ENCODE measurements around the gene FXYD5. TPM values are rescaled to one million over a fixed set of nuclear protein-coding genes. Genes with fewer than 3 reads are reported as not detected.

The FXYD5 gene
- total RNA-seq, 5 donors from 2014 or later (not counting 1 experiment from before 2014, with no cell fraction given) = 440 to 616 (median 504) TPM

- Histone ChIP-seq H3K27ac (ENCODE audit: low read length) (no peak overlapping the region), H3K4me1 (ENCODE audit: control insufficient read depth in 1 of 2, extremely low read depth in 1 of 2, insufficient read depth in 2 of 2, low read length in 2 of 2) (peaks cover 13 to 50% of the 10 kb centered on the region in 2 experiments), H3K4me3 (ENCODE audit: control insufficient read depth in 1 of 2, extremely low read depth in 1 of 2, low read length in 1 of 2) (no peak overlapping the region), H3K9me3 (no peaks in the 10 kb centered on the region), H3K36me3 (ENCODE audit: control insufficient read depth in 2 of 2, extremely low read depth in 1 of 2, insufficient read depth in 1 of 2, low read length in 1 of 2) (no peaks in the 10 kb centered on the region), H3K27me3 (replicated peaks in 1 of 2; ENCODE audit: control insufficient read depth in 2 of 2, extremely low read depth in 1 of 2, insufficient read depth in 2 of 2, low read length in 1 of 2) (peaks cover 0 to 23% of the 10 kb centered on the region in 2 experiments)
- Mint-ChIP-seq H3K9me3 (no peaks in the 10 kb centered on the region), H3K27me3 (peaks cover 0 to 3% of the 10 kb centered on the region in 2 donors), H3K4me3 (peak overlapping the region in 1 of 3 donors; percentile 83), H3K27ac (peak overlapping the region; percentile 28 to 59), H3K4me1 (peaks cover 35 to 41% (median 40%) of the 10 kb centered on the region in 3 donors), H3K36me3 (no peaks in the 10 kb centered on the region)
- DNase-seq (no peak), ATAC-seq (replicated peaks in 1 of 4) (no peak)
- ChIA-PET CTCF (interaction anchor here in 1 of 2 donors (1.7 kb wide), 1 partner anchor 10 kb away, joined by 6 read pairs; the partner anchor contains the start of gene FXYD5), POLR2A (no interaction called here)
- WGBS (ENCODE audit: insufficient coverage) = 38% methylated on average over 3 of the region's 6 CpGs
These were observed 10.3 kb upstream of the FXYD5 start for GRCh38 chr19:35144259-35144599.

- peak in 9 of 35 experiments; percentile 18 to 64 (median 26) for DNase-seq
- H3K27ac Mint-ChIP-seq = peak overlapping the region; percentile 67 to 75
- ChIA-PET CTCF (interaction anchor here in 1 of 2 donors (1.5 to 1.7 kb wide), 2 partner anchors 9 to 17 kb away, joined by 4 to 6 read pairs; partner anchors contain the start of gene FXYD5), POLR2A (no interaction called here)
- H3K9me3 Mint-ChIP-seq = no peaks in the 10 kb centered on the region
- Histone ChIP-seq H3K27me3 (replicated peaks in 1 of 2; ENCODE audit: control insufficient read depth in 2 of 2, extremely low read depth in 1 of 2, insufficient read depth in 2 of 2, low read length in 1 of 2) (peaks cover 0 to 19% of the 10 kb centered on the region in 2 experiments), H3K4me3 (ENCODE audit: control insufficient read depth in 1 of 2, extremely low read depth in 1 of 2, low read length in 1 of 2) (no peak overlapping the region), H3K4me1 (ENCODE audit: control insufficient read depth in 1 of 2, extremely low read depth in 1 of 2, insufficient read depth in 2 of 2, low read length in 2 of 2) (peaks cover 13 to 50% of the 10 kb centered on the region in 2 experiments), H3K9me3 (no peaks in the 10 kb centered on the region), H3K36me3 (ENCODE audit: control insufficient read depth in 2 of 2, extremely low read depth in 1 of 2, insufficient read depth in 1 of 2, low read length in 1 of 2) (no peaks in the 10 kb centered on the region), H3K27ac (ENCODE audit: low read length) (no peak overlapping the region)
- peak overlapping the region in 1 of 3 donors; percentile 20 for H3K4me3 Mint-ChIP-seq
- ATAC-seq (replicated peaks in 1 of 4) = no peak
- H3K36me3 Mint-ChIP-seq = no peaks in the 10 kb centered on the region
- peaks cover 0 to 3% of the 10 kb centered on the region in 2 donors for H3K27me3 Mint-ChIP-seq
- peaks cover 35 to 41% (median 40%) of the 10 kb centered on the region in 3 donors for H3K4me1 Mint-ChIP-seq
- 50% methylated on average over 3 of the region's 15 CpGs for WGBS (ENCODE audit: insufficient coverage)
These were observed 9.7 kb upstream of the FXYD5 start for GRCh38 chr19:35144600-35145436.

GRCh38 chr19:35146746-35147459 lies 7.6 kb upstream of the FXYD5 start:
- ChIA-PET CTCF (interaction anchor here in 1 of 2 donors (0.6 to 0.7 kb wide), 3 partner anchors 10 to 82 kb away, joined by 3 to 4 read pairs (median 4); no protein-coding TSS in a partner anchor), POLR2A (no interaction called here)
- Histone ChIP-seq H3K27ac (ENCODE audit: low read length) (no peak overlapping the region), H3K4me3 (ENCODE audit: control insufficient read depth in 1 of 2, extremely low read depth in 1 of 2, low read length in 1 of 2) (no peak overlapping the region), H3K27me3 (replicated peaks in 1 of 2; ENCODE audit: control insufficient read depth in 2 of 2, extremely low read depth in 1 of 2, insufficient read depth in 2 of 2, low read length in 1 of 2) (peaks cover 0 to 11% of the 10 kb centered on the region in 2 experiments), H3K4me1 (ENCODE audit: control insufficient read depth in 1 of 2, extremely low read depth in 1 of 2, insufficient read depth in 2 of 2, low read length in 2 of 2) (peaks cover 9 to 34% of the 10 kb centered on the region in 2 experiments), H3K9me3 (no peaks in the 10 kb centered on the region), H3K36me3 (ENCODE audit: control insufficient read depth in 2 of 2, extremely low read depth in 1 of 2, insufficient read depth in 1 of 2, low read length in 1 of 2) (no peaks in the 10 kb centered on the region)
- DNase-seq = no peak
- Mint-ChIP-seq H3K27me3 (no peaks in the 10 kb centered on the region), H3K27ac (peak overlapping the region in 1 of 2 donors; percentile 74), H3K4me1 (peaks cover 24 to 29% (median 25%) of the 10 kb centered on the region in 3 donors), H3K36me3 (no peaks in the 10 kb centered on the region), H3K9me3 (no peaks in the 10 kb centered on the region), H3K4me3 (no peak overlapping the region)
- 100% methylated on average over 3 of the region's 7 CpGs for WGBS (ENCODE audit: insufficient coverage)
- ATAC-seq (replicated peaks in 1 of 4) = no peak

- ChIA-PET POLR2A (interaction anchor here in 1 of 2 donors (0.7 kb wide), 1 partner anchor 123 kb away, joined by 3 read pairs; no protein-coding TSS in a partner anchor), CTCF (no interaction called here)
- Histone ChIP-seq H3K9me3 (no peaks in the 10 kb centered on the region), H3K4me3 (ENCODE audit: control insufficient read depth in 1 of 2, extremely low read depth in 1 of 2, low read length in 1 of 2) (no peak overlapping the region), H3K36me3 (ENCODE audit: control insufficient read depth in 2 of 2, extremely low read depth in 1 of 2, insufficient read depth in 1 of 2, low read length in 1 of 2) (no peaks in the 10 kb centered on the region), H3K27ac (ENCODE audit: low read length) (no peak overlapping the region), H3K4me1 (ENCODE audit: control insufficient read depth in 1 of 2, extremely low read depth in 1 of 2, insufficient read depth in 2 of 2, low read length in 2 of 2) (peaks cover 3 to 24% of the 10 kb centered on the region in 2 experiments), H3K27me3 (replicated peaks in 1 of 2; ENCODE audit: control insufficient read depth in 2 of 2, extremely low read depth in 1 of 2, insufficient read depth in 2 of 2, low read length in 1 of 2) (no peaks in the 10 kb centered on the region)
- Mint-ChIP-seq H3K4me1 (peaks cover 17 to 34% (median 26%) of the 10 kb centered on the region in 3 donors), H3K4me3 (no peak overlapping the region), H3K27me3 (no peaks in the 10 kb centered on the region), H3K36me3 (no peaks in the 10 kb centered on the region), H3K9me3 (no peaks in the 10 kb centered on the region), H3K27ac (no peak overlapping the region)
- 89% methylated on average over 1 of the region's 3 CpGs for WGBS (ENCODE audit: insufficient coverage)
- DNase-seq (no peak), ATAC-seq (replicated peaks in 1 of 4) (no peak)
These were observed 5.1 kb upstream of the FXYD5 start for GRCh38 chr19:35149463-35149862.

- ATAC-seq (replicated peaks in 1 of 4) (no peak), DNase-seq (no peak)
- POLR2A ChIA-PET = interaction anchor here in 1 of 2 donors (0.7 kb wide), 1 partner anchor 122 kb away, joined by 3 read pairs; no protein-coding TSS in a partner anchor
- peak overlapping the region in 1 of 2 donors; percentile 47 for H3K27ac Mint-ChIP-seq
- peaks cover 3 to 18% of the 10 kb centered on the region in 2 experiments for H3K4me1 ChIP-seq (ENCODE audit: control insufficient read depth in 1 of 2, extremely low read depth in 1 of 2, insufficient read depth in 2 of 2, low read length in 2 of 2)
- H3K4me3 ChIP-seq (ENCODE audit: control insufficient read depth in 1 of 2, extremely low read depth in 1 of 2, low read length in 1 of 2) = no peak overlapping the region
- no peak overlapping the region for H3K27ac ChIP-seq (ENCODE audit: low read length)
- H3K9me3 Mint-ChIP-seq = no peaks in the 10 kb centered on the region
- no peaks in the 10 kb centered on the region for H3K27me3 ChIP-seq (replicated peaks in 1 of 2; ENCODE audit: control insufficient read depth in 2 of 2, extremely low read depth in 1 of 2, insufficient read depth in 2 of 2, low read length in 1 of 2)
- no peaks in the 10 kb centered on the region for H3K9me3 ChIP-seq
- H3K36me3 Mint-ChIP-seq = no peaks in the 10 kb centered on the region
- CTCF ChIA-PET = no interaction called here
- WGBS (ENCODE audit: insufficient coverage) = 84% methylated on average over 2 of the region's 2 CpGs
- H3K4me3 Mint-ChIP-seq = no peak overlapping the region
- no peaks in the 10 kb centered on the region for H3K36me3 ChIP-seq (ENCODE audit: control insufficient read depth in 2 of 2, extremely low read depth in 1 of 2, insufficient read depth in 1 of 2, low read length in 1 of 2)
- no peaks in the 10 kb centered on the region for H3K27me3 Mint-ChIP-seq
- H3K4me1 Mint-ChIP-seq = peaks cover 7 to 33% (median 21%) of the 10 kb centered on the region in 3 donors
These were observed 4.1 kb upstream of the FXYD5 start for GRCh38 chr19:35150445-35150844.
